SU-DHL-6 (cell line): ENCODE results near the gene LZTR1.
A peak's percentile ranks its signal among the peaks of the same experiment; 100 is the strongest.

Experiments
- H2AFZ ChIP-seq: fragments of 200-600 bp; sonication (generic); 2 replicates; pipeline ENCODE4 v1.6.1; 2014; ENCODE audit warnings: low read depth, mild to moderate bottlenecking, moderate library complexity, mixed read lengths, antibody characterized with exemption, low read length; ENCODE audit not compliant: severe bottlenecking
- H3F3A ChIP-seq: fragments of 200-600 bp; shearing (Covaris generic); 2 replicates; pipeline ENCODE4 v1.6.0; 2016; ENCODE audit warnings: antibody characterized with exemption, mild to moderate bottlenecking; ENCODE audit not compliant: insufficient read depth
- H3K27ac ChIP-seq: fragments of 200-600 bp; sonication (generic); 2 replicates; pipeline ENCODE4 v1.5.1; 2016; ENCODE audit warnings: low read depth, mild to moderate bottlenecking, low read length, moderate library complexity, mixed read lengths
- H3K27me3 ChIP-seq: fragments of 200-600 bp; sonication (generic), shearing (Covaris generic); 2 replicates; pipeline ENCODE4 v1.6.0; 2014; ENCODE audit warnings: mild to moderate bottlenecking, low read length
- H3K36me3 ChIP-seq: fragments of 200-600 bp; sonication (generic); 2 replicates; pipeline ENCODE4 v1.6.1; 2014; ENCODE audit warnings: mild to moderate bottlenecking, low read length, mixed read lengths
- H3K4me2 ChIP-seq: fragments of 300-600, 200-600 bp; shearing (Covaris generic), sonication (generic); 2 replicates; pipeline ENCODE4 v1.6.0; 2014; ENCODE audit warnings: low read length, low read depth, mild to moderate bottlenecking; ENCODE audit not compliant: poor library complexity, severe bottlenecking
- H3K4me3 ChIP-seq: fragments of 200-600 bp; sonication (generic); 2 replicates; pipeline ENCODE4 v1.5.1; 2014; ENCODE audit warnings: antibody characterized with exemption, low read length, mild to moderate bottlenecking, mixed read lengths; ENCODE audit not compliant: insufficient read depth, poor library complexity, severe bottlenecking
- H3K79me2 ChIP-seq: fragments of 200-600 bp; sonication (generic); 2 replicates; pipeline ENCODE4 v1.6.1; 2014; ENCODE audit warnings: mild to moderate bottlenecking, low read length, moderate library complexity; ENCODE audit not compliant: insufficient read depth
- H3K9ac ChIP-seq: fragments of 200-600 bp; sonication (generic); 2 replicates; pipeline ENCODE4 v1.7.0; 2014; ENCODE audit warnings: mild to moderate bottlenecking, low read length
- H3K9me2 ChIP-seq: fragments of 200-600 bp; sonication (generic); replicated peaks from 2 replicates; pipeline ENCODE4 v1.6.1; 2014; ENCODE audit warnings: low read length; ENCODE audit not compliant: insufficient read depth
- H3K9me3 ChIP-seq: fragments of 200-600 bp; sonication (generic); 2 replicates; pipeline ENCODE4 v1.6.1; 2014; ENCODE audit warnings: low read length, mixed read lengths; ENCODE audit not compliant: insufficient read depth
- H4K20me1 ChIP-seq: fragments of 200-600 bp; sonication (generic); 2 replicates; pipeline ENCODE4 v1.6.1; 2014; ENCODE audit warnings: low read depth, mild to moderate bottlenecking, antibody characterized with exemption, low read length, moderate library complexity, mixed read lengths
- CTCF ChIP-seq: fragments of 200-600 bp; sonication (generic); IDR thresholded peaks from one replicate; pipeline ENCODE4 v1.5.1; 2017; ENCODE audit warnings: antibody characterized with exemption, mild to moderate bottlenecking, low read length, moderate library complexity; ENCODE audit not compliant: insufficient read depth, poor library complexity, severe bottlenecking
- EZH2phosphoT487 ChIP-seq: fragments of 200-600 bp; sonication (generic), shearing (Covaris generic); conservative IDR thresholded peaks from 2 replicates; pipeline ENCODE4 v1.6.1; 2018; ENCODE audit warnings: mild to moderate bottlenecking, antibody characterized with exemption, low read length, moderate library complexity, mixed read lengths

Gene LZTR1

GRCh38 chr22:20998411-20999336 lies 16.6 kb downstream of the LZTR1 start:
- no peaks in the 10 kb centered on the region for H4K20me1 ChIP-seq
- H3K79me2 ChIP-seq: peaks cover 8% of the 10 kb centered on the region
- no peak overlapping the region for H2AFZ ChIP-seq
- no peak overlapping the region for H3K27ac ChIP-seq
- no peaks in the 10 kb centered on the region for H3K27me3 ChIP-seq
- TF ChIP-seq CTCF (no peak), EZH2phosphoT487 (no peak)
- no peaks in the 10 kb centered on the region for H3K36me3 ChIP-seq
- no peak overlapping the region for H3K4me3 ChIP-seq
- H3K9me3 ChIP-seq: no peaks in the 10 kb centered on the region
- no peak overlapping the region for H3K4me2 ChIP-seq
- no peaks in the 10 kb centered on the region for H3F3A ChIP-seq
- no peaks in the 10 kb centered on the region for H3K9me2 ChIP-seq
- H3K9ac ChIP-seq: no peak overlapping the region

- H3K9me2 ChIP-seq: no peaks in the 10 kb centered on the region
- 0 out of 2 replicates have a peak overlapping the region, but pooled peaks have one; percentile 95 for H3K9ac ChIP-seq
- H3F3A ChIP-seq: no peaks in the 10 kb centered on the region
- no peaks in the 10 kb centered on the region for H3K36me3 ChIP-seq
- no peak overlapping the region for H2AFZ ChIP-seq
- no peak overlapping the region for H3K4me2 ChIP-seq
- H4K20me1 ChIP-seq: no peaks in the 10 kb centered on the region
- peaks cover 8% of the 10 kb centered on the region for H3K79me2 ChIP-seq
- no peak overlapping the region for H3K27ac ChIP-seq
- H3K27me3 ChIP-seq: no peaks in the 10 kb centered on the region
- H3K4me3 ChIP-seq: no peak overlapping the region
- TF ChIP-seq CTCF (no peak), EZH2phosphoT487 (no peak)
- no peaks in the 10 kb centered on the region for H3K9me3 ChIP-seq
These were observed 17.5 kb downstream of the LZTR1 start for GRCh38 chr22:20999350-21000206.

GRCh38 chr22:21000207-21000986 lies 18.3 kb downstream of the LZTR1 start:
- H3K4me2 ChIP-seq: peak overlapping the region; percentile 90
- H3K36me3 ChIP-seq: no peaks in the 10 kb centered on the region
- H2AFZ ChIP-seq: no peak overlapping the region
- no peaks in the 10 kb centered on the region for H4K20me1 ChIP-seq
- H3K27me3 ChIP-seq: no peaks in the 10 kb centered on the region
- peak overlapping the region; percentile 95 for H3K9ac ChIP-seq
- H3K9me2 ChIP-seq: no peaks in the 10 kb centered on the region
- H3F3A ChIP-seq: no peaks in the 10 kb centered on the region
- peaks cover 8% of the 10 kb centered on the region for H3K79me2 ChIP-seq
- no peak for TF ChIP-seq CTCF
- no peak for TF ChIP-seq EZH2phosphoT487
- peak overlapping the region; percentile 89 for H3K4me3 ChIP-seq
- no peaks in the 10 kb centered on the region for H3K9me3 ChIP-seq
- peak overlapping the region; percentile 95 for H3K27ac ChIP-seq
